ENCODE results near the gene LRRC25.

GRCh38 chr19:18419195-18419698, 21.8 kb upstream of the LRRC25 start, which contains the start of gene SSBP4:
- TF ChIP-seq POLR2AphosphoS5 (IDR thresholded peaks at IDR 0.05; ENCODE audit: insufficient read depth, low read depth, low read length): peak; percentile 73
- TF ChIP-seq, protein P1, sequence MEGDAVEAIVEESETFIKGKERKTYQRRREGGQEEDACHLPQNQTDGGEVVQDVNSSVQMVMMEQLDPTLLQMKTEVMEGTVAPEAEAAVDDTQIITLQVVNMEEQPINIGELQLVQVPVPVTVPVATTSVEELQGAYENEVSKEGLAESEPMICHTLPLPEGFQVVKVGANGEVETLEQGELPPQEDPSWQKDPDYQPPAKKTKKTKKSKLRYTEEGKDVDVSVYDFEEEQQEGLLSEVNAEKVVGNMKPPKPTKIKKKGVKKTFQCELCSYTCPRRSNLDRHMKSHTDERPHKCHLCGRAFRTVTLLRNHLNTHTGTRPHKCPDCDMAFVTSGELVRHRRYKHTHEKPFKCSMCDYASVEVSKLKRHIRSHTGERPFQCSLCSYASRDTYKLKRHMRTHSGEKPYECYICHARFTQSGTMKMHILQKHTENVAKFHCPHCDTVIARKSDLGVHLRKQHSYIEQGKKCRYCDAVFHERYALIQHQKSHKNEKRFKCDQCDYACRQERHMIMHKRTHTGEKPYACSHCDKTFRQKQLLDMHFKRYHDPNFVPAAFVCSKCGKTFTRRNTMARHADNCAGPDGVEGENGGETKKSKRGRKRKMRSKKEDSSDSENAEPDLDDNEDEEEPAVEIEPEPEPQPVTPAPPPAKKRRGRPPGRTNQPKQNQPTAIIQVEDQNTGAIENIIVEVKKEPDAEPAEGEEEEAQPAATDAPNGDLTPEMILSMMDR (IDR thresholded peaks at IDR 0.05; ENCODE audit: extremely low read depth in 1 of 2, insufficient read depth in 1 of 2, low read depth in 1 of 2, low read length in 2 of 2): peak; percentile 19 to 31
- no peak for TF ChIP-seq EZH2 (IDR thresholded peaks at IDR 0.05; ENCODE audit: borderline replicate concordance, low read depth, low read length, severe bottlenecking)
- peak; percentile 49 for TF ChIP-seq POLR2A (IDR thresholded peaks at IDR 0.05; ENCODE audit: low read depth, low read length)
- no peak for TF ChIP-seq GATA2 (IDR thresholded peaks at IDR 0.05; ENCODE audit: insufficient read depth, insufficient read length, low read depth, low read length)
- TF ChIP-seq, protein P2, sequence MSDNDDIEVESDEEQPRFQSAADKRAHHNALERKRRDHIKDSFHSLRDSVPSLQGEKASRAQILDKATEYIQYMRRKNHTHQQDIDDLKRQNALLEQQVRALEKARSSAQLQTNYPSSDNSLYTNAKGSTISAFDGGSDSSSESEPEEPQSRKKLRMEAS (IDR thresholded peaks at IDR 0.05; ENCODE audit: insufficient read depth, insufficient read length): no peak
- no peak for TF ChIP-seq FOS (IDR thresholded peaks at IDR 0.05; ENCODE audit: borderline replicate concordance, insufficient read depth, low read length)
- TF ChIP-seq JUN (IDR thresholded peaks at IDR 0.05; ENCODE audit: borderline replicate concordance, insufficient read depth, insufficient read length, low read depth): no peak
- no peak for TF ChIP-seq MYC (IDR thresholded peaks at IDR 0.05; ENCODE audit: low read depth, low read length)

Data from endothelial cell of umbilical vein (primary cell).